HG03571 (cell line): ENCODE results near the gene GTF3C2.

Experiments used
- ATAC-seq: cut with Tn5 transposase; IDR thresholded peaks from one replicate; pipeline ENCODE4 v1.9.1; 2021; ENCODE audit not compliant: unreplicated experiment

GTF3C2 gene

GRCh38 chr2:27356382-27357181 is at the start of gene GTF3C2:
TSS of gene GTF3C2 (minus strand) at chr2:27356764. CDS start at chr2:27343554, 13,210 bp downstream.
- peak; percentile 77 for ATAC-seq

GRCh38 chr2:27400348-27401135 is 44.0 kb upstream of the GTF3C2 start:
- no peak for ATAC-seq

GRCh38 chr2:27398962-27399361 is 42.4 kb upstream of the GTF3C2 start:
- ATAC-seq: no peak

GRCh38 chr2:27393225-27393624 is 36.7 kb upstream of the GTF3C2 start:
- no peak for ATAC-seq

- ATAC-seq: no peak
Measured at GRCh38 chr2:27390822-27391679, 34.5 kb upstream of the GTF3C2 start.

- no peak for ATAC-seq
Measured at GRCh38 chr2:27381577-27382181, 25.1 kb upstream of the GTF3C2 start.

DNA sequence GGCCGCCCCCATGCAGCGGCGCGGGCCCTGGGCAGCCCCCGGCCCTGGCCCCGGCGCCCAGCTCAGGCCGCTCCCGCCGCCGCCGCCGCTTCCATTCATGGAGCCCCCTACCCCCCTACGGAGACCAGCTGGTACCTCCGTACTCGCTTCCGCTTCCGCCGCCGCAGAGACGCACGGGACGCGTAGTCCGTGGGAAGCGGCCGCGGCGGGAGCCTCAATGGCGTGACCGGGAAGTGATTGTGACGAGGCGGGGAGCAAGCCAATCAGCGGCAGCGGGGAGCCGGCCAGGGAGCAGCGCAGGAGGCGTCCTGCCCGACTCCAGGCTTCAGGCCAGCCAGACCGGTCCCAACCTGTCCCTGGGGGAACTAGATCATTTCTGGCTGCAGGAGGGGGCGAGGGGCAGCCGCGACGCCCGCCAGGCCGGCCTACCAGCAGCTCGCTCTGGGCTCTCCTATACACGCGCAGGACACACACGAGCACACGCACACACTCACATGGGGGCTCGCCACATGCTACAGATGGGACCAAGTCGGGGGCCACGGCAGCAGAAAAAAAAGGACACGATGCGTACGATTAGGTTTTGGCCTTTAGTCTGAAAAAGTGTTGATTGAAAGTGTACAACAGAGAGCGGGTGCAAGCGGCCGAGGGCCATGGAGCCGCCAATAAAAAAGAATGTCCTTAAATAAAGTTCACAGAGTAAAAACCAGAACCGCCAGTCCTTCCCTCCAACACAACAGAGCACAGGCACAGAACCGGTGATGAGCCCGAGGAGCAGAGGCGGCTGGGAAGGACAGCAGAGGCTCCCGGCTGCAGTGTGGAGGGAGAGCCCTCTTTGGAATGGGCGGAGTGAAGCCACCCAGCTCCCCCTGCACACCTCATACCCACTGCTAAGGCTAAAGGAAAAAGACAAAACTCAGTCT is 24.3 kb upstream of the GTF3C2 start, which contains the start of gene ZNF513:
Gene ZNF513 (minus strand): TSS at position 109 of the 920 bp plus-strand sequence. CDS start 208 bp downstream, outside the sequence.
- ATAC-seq: peak; percentile 66

DNA sequence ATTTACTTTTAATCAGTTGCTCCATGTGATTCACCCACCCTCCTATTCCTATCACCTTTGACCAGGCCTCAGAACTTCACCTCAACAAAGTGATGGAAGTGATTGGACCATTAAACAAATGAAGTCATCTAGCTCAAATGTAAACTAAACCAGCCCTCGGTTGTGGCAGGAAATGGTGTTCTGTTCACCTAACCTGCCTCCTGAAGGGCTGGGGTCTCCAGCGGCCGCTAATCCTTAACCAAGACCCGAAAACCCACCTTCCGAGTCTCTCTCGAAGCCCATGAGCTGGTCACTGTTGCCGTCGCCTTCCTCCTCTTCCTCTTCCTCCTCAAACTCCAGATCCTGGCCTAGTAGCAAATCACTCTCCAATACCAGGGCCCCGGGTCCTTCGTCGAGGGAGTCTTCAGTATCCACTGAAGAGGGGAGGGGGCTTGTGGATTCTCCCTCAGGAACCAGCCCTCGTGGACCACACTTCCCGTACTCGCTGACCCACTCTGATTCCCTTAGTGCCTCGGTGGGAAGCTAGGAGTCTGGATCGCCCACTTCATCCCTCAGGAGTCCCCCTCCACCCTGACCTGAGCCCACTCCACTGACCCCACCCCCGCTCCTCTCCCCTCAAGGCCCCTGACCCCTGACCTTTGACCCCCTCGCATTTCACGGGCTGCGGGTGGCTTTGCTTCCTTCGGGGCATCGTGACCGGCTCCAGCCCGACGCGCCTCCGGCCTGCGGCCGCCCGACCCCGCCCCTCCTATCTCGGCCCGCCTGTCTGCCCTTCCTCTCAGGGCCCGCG is 23.5 kb upstream of the GTF3C2 start:
- ATAC-seq: peak; percentile 34

DNA sequence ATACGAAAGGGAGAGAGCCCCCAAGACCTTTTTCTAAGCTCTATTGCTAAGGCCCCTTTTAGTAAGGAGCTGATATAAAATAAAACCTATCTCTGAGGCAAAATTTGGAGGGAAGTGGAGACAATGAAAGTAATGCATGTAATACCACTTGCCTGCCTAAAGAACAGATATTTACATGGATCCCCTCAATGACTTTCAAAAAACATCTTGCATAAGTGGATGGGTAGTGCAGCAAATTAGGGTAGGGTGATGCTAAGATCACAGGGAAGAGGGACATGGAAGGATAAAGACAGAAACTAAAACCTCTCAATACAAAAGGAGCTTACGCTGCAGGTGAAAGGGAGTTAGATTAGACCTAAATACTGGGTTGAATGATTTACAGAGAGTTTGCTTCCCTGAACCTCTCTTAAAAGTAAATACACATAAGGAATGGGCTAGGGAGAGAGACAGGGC is 22.8 kb upstream of the GTF3C2 start:
- ATAC-seq: no peak

- no peak for ATAC-seq
Measured at GRCh38 chr2:27378809-27379290, 22.3 kb upstream of the GTF3C2 start.

GRCh38 chr2:27378096-27378808 is 21.7 kb upstream of the GTF3C2 start:
- ATAC-seq: no peak

- ATAC-seq: no peak
Measured at GRCh38 chr2:27377618-27378095, 21.1 kb upstream of the GTF3C2 start.

DNA sequence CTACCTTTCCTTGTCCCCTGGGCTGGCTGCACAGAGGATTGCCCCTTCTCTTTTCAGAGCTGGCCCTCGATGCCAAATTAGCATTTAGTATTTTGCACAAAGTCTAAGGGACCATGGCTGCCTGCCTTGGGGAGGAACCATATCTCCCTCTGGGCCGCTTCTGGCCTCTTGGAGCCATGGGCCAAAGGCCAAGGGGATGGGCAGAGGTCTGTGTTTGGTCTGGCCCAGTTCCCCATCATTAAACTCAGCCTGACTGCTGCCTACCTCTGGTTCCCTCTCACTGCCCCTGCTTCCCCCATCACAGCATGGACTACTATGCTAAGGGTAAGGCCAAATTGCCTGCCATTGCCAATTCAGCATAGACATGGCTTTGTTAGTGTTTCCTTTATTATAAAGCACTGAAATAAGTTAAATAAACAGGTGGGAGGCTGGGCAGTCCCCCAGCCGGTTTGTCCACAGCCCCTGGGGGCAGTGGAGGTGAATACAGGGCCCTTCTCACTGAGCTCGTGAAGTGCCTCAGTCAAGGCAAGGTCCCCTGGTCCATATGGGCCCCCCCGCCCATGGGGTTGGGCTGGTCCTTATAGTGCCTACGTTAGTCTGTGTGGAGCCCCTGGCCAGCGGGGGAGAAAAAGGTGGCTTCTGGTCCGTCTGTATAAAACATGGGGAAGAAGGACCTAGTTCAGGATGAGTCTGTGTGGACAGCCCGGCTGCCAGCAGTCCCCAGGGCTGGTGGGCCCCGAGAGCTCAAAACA is 20.5 kb upstream of the GTF3C2 start:
- ATAC-seq: no peak

- ATAC-seq: no peak
Measured at GRCh38 chr2:27376151-27376865, 19.7 kb upstream of the GTF3C2 start.

GRCh38 chr2:27375513-27376099 is 19.0 kb upstream of the GTF3C2 start:
- no peak for ATAC-seq

DNA sequence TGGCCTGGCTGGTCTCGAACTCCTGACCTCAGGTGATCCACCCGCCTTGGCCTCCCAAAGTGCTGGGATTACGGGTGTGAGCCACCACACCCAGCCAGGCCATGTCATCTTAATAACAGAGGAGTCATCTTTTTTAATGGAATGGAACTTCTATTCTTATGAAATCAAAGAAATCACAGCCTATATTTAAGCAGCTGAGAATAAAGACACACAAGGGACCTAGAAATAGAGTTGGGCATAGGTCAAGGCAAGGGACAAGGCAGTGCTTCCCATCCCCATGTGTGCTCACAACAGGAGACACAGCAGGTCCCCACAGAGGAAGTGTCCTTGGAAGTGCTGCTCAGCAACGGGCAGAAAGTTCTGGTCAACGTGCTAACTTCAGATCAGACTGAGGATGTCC is 17.0 kb upstream of the GTF3C2 start:
- no peak for ATAC-seq
